AG09319 (cell line): ENCODE data around the gene CRABP2.

Experiments used
- DNase-seq: peaks from one replicate; pipeline ENCODE4 v3.0.0-alpha.2; 2010; ENCODE audit warnings: low read depth; ENCODE audit errors: extremely low read depth
- CTCF ChIP-seq: IDR thresholded peaks from 2 replicates; pipeline ENCODE4 v1.5.1; 2011; ENCODE audit warnings: low read depth, mild to moderate bottlenecking, inconsistent platforms, low read length, moderate library complexity

CRABP2 gene

DNA sequence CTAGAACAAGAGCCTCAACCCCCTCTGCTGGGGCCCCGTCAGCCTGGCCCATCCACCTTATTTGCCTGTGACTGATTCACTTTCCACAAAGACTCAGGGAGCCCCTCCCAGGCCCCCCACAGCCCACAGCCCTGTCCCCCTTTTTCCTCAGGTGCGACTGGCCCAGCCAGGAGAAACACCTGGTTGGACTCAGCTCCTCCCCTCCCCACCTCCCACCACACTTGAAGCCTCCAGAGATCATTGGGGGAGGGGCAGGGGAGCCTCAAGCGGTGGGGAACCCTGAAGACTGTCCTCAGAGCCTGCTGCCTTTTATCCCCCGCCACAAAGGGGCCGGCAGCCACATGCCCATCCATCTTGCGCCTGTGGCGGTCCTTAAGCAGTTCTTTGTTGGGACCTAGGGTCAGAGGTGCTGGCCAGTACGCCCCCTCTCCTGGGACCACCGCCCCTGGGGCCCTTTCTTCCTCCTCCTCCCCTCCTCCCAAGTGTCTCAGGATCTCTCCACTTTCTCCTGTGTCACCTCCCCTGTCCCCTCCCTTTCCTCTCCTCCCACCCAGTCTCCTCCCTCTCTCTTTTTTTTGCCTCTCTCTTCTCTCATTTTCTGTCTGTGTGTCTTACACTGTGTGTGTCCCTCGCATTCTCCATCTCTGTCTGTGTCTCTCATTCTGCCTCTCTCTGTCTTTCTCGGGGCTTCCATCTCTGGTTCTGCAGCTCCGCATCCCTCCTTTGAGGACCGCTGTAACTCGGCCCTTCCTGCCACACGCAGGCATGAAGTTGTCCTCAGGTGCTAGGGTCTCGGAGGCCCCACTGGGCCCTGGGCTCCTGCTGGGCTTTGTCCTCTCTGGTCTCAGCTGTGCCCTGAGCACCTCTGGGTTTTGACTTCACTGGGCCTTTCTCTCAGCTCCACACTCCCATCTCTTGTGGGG, 12.2 kb downstream of the CRABP2 start:
- no peak for TF ChIP-seq CTCF
- no peak for DNase-seq

DNA sequence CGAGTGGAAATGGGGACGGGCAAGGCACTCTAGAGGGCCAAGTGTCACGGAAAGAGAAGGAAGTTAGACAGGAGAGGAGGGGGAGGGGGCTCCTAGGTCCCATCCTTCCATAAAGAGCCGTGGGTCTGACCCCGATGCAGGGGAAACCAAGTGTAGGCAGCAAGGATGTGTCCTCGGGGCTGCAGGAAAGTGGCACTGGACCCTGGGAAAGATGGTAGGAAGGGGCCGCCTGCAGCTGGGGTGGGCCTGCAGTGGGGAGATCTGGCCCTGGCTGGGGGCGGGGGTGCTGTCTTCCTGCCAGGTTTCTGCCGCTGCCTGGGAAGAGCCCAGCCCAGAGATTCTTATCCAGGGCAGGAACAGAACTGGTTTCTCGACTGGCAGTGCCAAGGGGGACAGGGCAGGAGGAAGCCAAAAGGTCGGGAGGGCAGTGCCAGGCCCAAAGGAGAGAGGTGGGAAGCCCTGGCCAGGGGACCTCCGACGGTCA, 12.9 kb downstream of the CRABP2 start:
- DNase-seq, result no peak

GRCh38 chr1:156691665-156692440, 13.5 kb downstream of the CRABP2 start:
- TF ChIP-seq CTCF, result peak; percentile 28
- no peak for DNase-seq

More for the DNA sequence above, 12.9 kb downstream of the CRABP2 start:
- TF ChIP-seq CTCF, result no peak

DNA sequence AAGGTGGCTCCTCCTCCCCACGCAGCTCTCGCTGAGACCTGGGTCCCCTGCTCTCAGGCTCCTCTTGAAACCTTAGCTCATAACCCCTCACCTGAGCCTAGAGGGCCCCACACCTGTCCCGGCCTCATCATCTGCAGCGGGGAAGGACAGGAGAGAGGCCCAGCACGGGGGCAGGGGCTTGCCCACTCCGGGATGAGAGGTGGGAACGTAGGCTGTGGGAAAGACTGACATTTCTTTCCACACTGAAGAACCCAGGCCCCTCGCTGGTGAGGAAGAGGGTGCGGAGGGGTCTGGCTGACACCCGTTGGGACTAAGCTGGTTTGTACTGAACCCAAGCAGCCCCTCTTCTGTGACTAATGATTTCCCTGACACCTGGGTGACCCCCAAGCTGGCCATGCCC, 14.2 kb downstream of the CRABP2 start:
- no peak for TF ChIP-seq CTCF
- no peak for DNase-seq

GRCh38 chr1:156690675-156691036, 14.7 kb downstream of the CRABP2 start:
- TF ChIP-seq CTCF, result no peak
- no peak for DNase-seq

DNA sequence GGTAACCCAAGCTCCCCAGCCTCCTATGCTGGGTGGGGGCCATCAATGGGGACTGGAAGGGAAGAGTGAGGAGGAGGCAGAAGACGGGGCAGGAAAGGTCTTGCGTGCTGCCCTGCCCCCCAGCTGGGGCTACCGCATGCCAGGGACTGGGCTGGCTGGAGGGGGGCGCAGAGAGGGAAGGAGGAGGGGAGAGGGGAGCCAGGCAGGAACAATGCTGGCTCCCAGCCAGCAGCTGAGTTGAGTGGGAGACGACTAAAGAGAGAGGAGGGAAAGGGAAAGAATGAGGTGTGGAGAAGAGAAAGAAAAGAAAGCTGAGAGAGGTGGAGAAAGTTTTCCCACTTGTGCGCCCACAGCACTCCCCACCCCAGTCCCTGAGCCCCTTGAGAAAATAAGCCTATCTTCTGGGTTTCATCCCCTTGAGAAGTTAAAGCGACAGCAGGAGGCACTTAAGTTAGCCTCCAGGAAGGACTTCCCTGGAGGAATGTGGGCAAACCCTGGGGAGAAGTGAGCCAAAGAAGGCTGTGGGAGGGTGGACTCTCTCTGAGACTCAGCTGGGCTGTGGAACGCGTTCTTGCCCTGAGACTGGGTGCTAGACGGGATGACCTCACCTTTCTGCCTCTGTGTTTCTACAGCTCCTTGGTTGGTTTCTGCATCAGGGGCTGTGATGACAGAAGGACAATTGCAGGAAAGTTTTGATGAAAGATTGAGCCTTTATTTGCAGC, 15.3 kb downstream of the CRABP2 start:
- TF ChIP-seq CTCF, result no peak
- DNase-seq, result no peak
